Fibroblast of lung (primary cell): ENCODE measurements around the gene FEZF1. TPM values are rescaled to one million over a fixed set of nuclear protein-coding genes. Genes with fewer than 3 reads are reported as not detected.

ENCODE experiments used
- DNase-seq, 2 donors: peaks; one replicate each; pipeline versions ENCODE4 v3.0.0 to v3.0.0-alpha.2; 2010; ENCODE audit warnings: low read depth in 2 of 2
- H2AFZ ChIP-seq: 2 replicates; pipeline ENCODE4 v1.5.1; 2012; ENCODE audit warnings: low read length, control low read depth, inconsistent platforms
- H3K27ac ChIP-seq: 2 replicates; pipeline ENCODE4 v1.5.1; 2011; ENCODE audit warnings: low read length, control low read depth; ENCODE audit not compliant: insufficient read depth
- H3K27me3 ChIP-seq: 2 replicates; pipeline ENCODE4 v1.5.1; 2011; ENCODE audit warnings: mild to moderate bottlenecking, low read length; ENCODE audit not compliant: control insufficient read depth, insufficient read depth
- H3K36me3 ChIP-seq: 2 replicates; pipeline ENCODE4 v1.5.1; 2011; ENCODE audit warnings: low read length; ENCODE audit not compliant: control insufficient read depth, insufficient read depth
- H3K4me1 ChIP-seq: 2 replicates; pipeline ENCODE4 v1.5.1; 2011; ENCODE audit warnings: low read length; ENCODE audit not compliant: control insufficient read depth, insufficient read depth; ENCODE audit errors: extremely low read depth
- H3K4me2 ChIP-seq: 2 replicates; pipeline ENCODE4 v1.5.1; 2011; ENCODE audit warnings: low read length, control low read depth; ENCODE audit not compliant: insufficient read depth; ENCODE audit errors: extremely low read depth
- H3K4me3 ChIP-seq, 4 experiments: fragments of 200-600 bp in 1 of 4; sonication (generic) in 1 of 4; replicated peaks in 1 of 4; 2 replicates each; pipeline ENCODE4 v1.5.1; 2011 to 2016; ENCODE audit warnings: low read length in 4 of 4, low read depth in 3 of 4, mild to moderate bottlenecking in 3 of 4, control low read depth in 2 of 4, inconsistent platforms in 1 of 4, mixed read lengths in 1 of 4; ENCODE audit not compliant: insufficient read depth in 1 of 4; ENCODE audit errors: control extremely low read depth in 1 of 4
- H3K79me2 ChIP-seq: 2 replicates; pipeline ENCODE4 v1.5.1; 2012; ENCODE audit warnings: mild to moderate bottlenecking, low read length, inconsistent platforms; ENCODE audit not compliant: control insufficient read depth, insufficient read depth
- H3K9ac ChIP-seq: 2 replicates; pipeline ENCODE4 v1.5.1; 2011; ENCODE audit warnings: mild to moderate bottlenecking, low read length, control low read depth; ENCODE audit not compliant: insufficient read depth
- H3K9me3 ChIP-seq: 2 replicates; pipeline ENCODE4 v1.5.1; 2012; ENCODE audit warnings: low read depth, low read length; ENCODE audit not compliant: control insufficient read depth, insufficient read depth
- H4K20me1 ChIP-seq: 2 replicates; pipeline ENCODE4 v1.5.1; 2011; ENCODE audit warnings: low read length; ENCODE audit not compliant: control insufficient read depth, insufficient read depth; ENCODE audit errors: extremely low read depth
- CTCF ChIP-seq, 2 donors: IDR thresholded peaks in 1 of 2; conservative IDR thresholded peaks in 1 of 2; 1 replicate in 1 of 2; 2 replicates in 1 of 2; pipeline ENCODE4 v1.5.1; 2011 to 2012; ENCODE audit warnings: low read length in 2 of 2, control low read depth in 1 of 2, inconsistent platforms in 1 of 2, low read depth in 1 of 2, mild to moderate bottlenecking in 1 of 2
- EZH2 ChIP-seq: IDR thresholded peaks from 2 replicates; pipeline ENCODE4 v1.5.1; 2012; ENCODE audit warnings: low read length, control low read depth, mild to moderate bottlenecking; ENCODE audit errors: missing control alignments
- polyA plus RNA-seq, 2 donors: library from polyadenylated mRNA; depleted of rRNA in 1 of 2; stranded (reverse) in 1 of 2; unstranded in 1 of 2; fragments of >200 nt; gene quantifications; 2 replicates each; pipeline ENCODE4 v1.2.1, GENCODE V29; 2011 to 2012; ENCODE audit warnings: missing spikeins in 1 of 2
- total RNA-seq: library from RNA; depleted of rRNA; stranded (reverse); fragments of >200 nt; gene quantifications from 2 replicates; pipeline ENCODE4 v1.2.1, GENCODE V29; 2014

The FEZF1 gene
- total and polyA plus RNA-seq, 2 donors (not counting 1 experiment from before 2014, with no cell fraction given) = not detected

- no peak overlapping the region for H3K9ac ChIP-seq
- no peak overlapping the region for H3K27ac ChIP-seq
- TF ChIP-seq CTCF (conservative IDR thresholded peaks at IDR 0.05 in 1 of 2, IDR thresholded peaks at IDR 0.05 in 1 of 2; ENCODE audit: low read depth in 1 of 2, low read length in 2 of 2) (no peak), EZH2 (no peak)
- H3K4me2 ChIP-seq = no peak overlapping the region
- no peak for DNase-seq
- H3K79me2 ChIP-seq = no peaks in the 10 kb centered on the region
- peaks cover 50% of the 10 kb centered on the region for H3K27me3 ChIP-seq
- no peaks in the 10 kb centered on the region for H4K20me1 ChIP-seq
- no peaks in the 10 kb centered on the region for H3K4me1 ChIP-seq
- no peak overlapping the region for H2AFZ ChIP-seq
- no peaks in the 10 kb centered on the region for H3K36me3 ChIP-seq
- H3K9me3 ChIP-seq = no peaks in the 10 kb centered on the region
- H3K4me3 ChIP-seq = no peak overlapping the region
Measured at GRCh38 chr7:122298618-122299017, 5.9 kb downstream of the FEZF1 start.

- Histone ChIP-seq H3K4me3 (no peak overlapping the region), H3K9ac (no peak overlapping the region), H2AFZ (no peak overlapping the region), H4K20me1 (no peaks in the 10 kb centered on the region), H3K36me3 (no peaks in the 10 kb centered on the region), H3K27me3 (peaks cover 46% of the 10 kb centered on the region), H3K27ac (no peak overlapping the region), H3K4me2 (no peak overlapping the region), H3K9me3 (no peaks in the 10 kb centered on the region), H3K4me1 (no peaks in the 10 kb centered on the region), H3K79me2 (no peaks in the 10 kb centered on the region)
- TF ChIP-seq EZH2 (no peak), CTCF (conservative IDR thresholded peaks at IDR 0.05 in 1 of 2, IDR thresholded peaks at IDR 0.05 in 1 of 2; ENCODE audit: low read depth in 1 of 2, low read length in 2 of 2) (no peak)
- no peak for DNase-seq
Measured at GRCh38 chr7:122298131-122298530, 6.4 kb downstream of the FEZF1 start.

- H3K27ac ChIP-seq = no peak overlapping the region
- H4K20me1 ChIP-seq = no peaks in the 10 kb centered on the region
- no peaks in the 10 kb centered on the region for H3K9me3 ChIP-seq
- no peak for TF ChIP-seq CTCF (conservative IDR thresholded peaks at IDR 0.05 in 1 of 2, IDR thresholded peaks at IDR 0.05 in 1 of 2; ENCODE audit: low read depth in 1 of 2, low read length in 2 of 2)
- TF ChIP-seq EZH2 = no peak
- H2AFZ ChIP-seq = no peak overlapping the region
- no peaks in the 10 kb centered on the region for H3K27me3 ChIP-seq
- no peak overlapping the region for H3K4me3 ChIP-seq
- H3K79me2 ChIP-seq = no peaks in the 10 kb centered on the region
- H3K9ac ChIP-seq = no peak overlapping the region
- no peak for DNase-seq
- no peaks in the 10 kb centered on the region for H3K36me3 ChIP-seq
- H3K4me2 ChIP-seq = no peak overlapping the region
- no peaks in the 10 kb centered on the region for H3K4me1 ChIP-seq
Measured at GRCh38 chr7:122291189-122291588, 13.4 kb downstream of the FEZF1 start.
